DND-41 (cell line): Measurements from ENCODE around the gene ZDHHC22.

Experiments used
- CTCF ChIP-seq: IDR thresholded peaks from 2 replicates; pipeline ENCODE4 v1.5.1; 2012; ENCODE audit warnings: borderline replicate concordance, low read length, moderate library complexity, mild to moderate bottlenecking; ENCODE audit not compliant: poor library complexity, severe bottlenecking; ENCODE audit errors: extremely low read depth
- EZH2 ChIP-seq: IDR thresholded peaks from 3 replicates; pipeline ENCODE4 v1.6.1; 2012; ENCODE audit warnings: borderline replicate concordance, low read depth, mild to moderate bottlenecking, moderate library complexity, low read length, inconsistent platforms; ENCODE audit not compliant: severe bottlenecking

- TF ChIP-seq CTCF, result no peak
- no peak for TF ChIP-seq EZH2
Measured at GRCh38 chr14:77091518-77091917, 50.1 kb downstream of the ZDHHC22 start.
